Gastrocnemius medialis (tissue), 4 donors: Measurements from ENCODE around the gene EAF1.

Experiments used
- POLR2A ChIP-seq, 2 donors: fragments of 450-650 bp; IDR thresholded peaks; one replicate each; pipeline ENCODE4 v1.6.1; 2017; ENCODE audit warnings: antibody characterized with exemption in 2 of 2, mild to moderate bottlenecking in 2 of 2, moderate library complexity in 2 of 2
- TF ChIP-seq, protein P1 (sequence below), 5 experiments: fragments of 450-650 bp in 3 of 5; fragments of 200-600 bp in 2 of 5; sonication (generic) in 2 of 5; IDR thresholded peaks in 4 of 5; conservative IDR thresholded peaks in 1 of 5; 1 replicate in 4 of 5; 2 replicates in 1 of 5; pipeline ENCODE4 v1.5.1; 2016 to 2019; ENCODE audit warnings: antibody characterized with exemption in 5 of 5, mild to moderate bottlenecking in 3 of 5, moderate library complexity in 3 of 5

- TF ChIP-seq, protein P1, sequence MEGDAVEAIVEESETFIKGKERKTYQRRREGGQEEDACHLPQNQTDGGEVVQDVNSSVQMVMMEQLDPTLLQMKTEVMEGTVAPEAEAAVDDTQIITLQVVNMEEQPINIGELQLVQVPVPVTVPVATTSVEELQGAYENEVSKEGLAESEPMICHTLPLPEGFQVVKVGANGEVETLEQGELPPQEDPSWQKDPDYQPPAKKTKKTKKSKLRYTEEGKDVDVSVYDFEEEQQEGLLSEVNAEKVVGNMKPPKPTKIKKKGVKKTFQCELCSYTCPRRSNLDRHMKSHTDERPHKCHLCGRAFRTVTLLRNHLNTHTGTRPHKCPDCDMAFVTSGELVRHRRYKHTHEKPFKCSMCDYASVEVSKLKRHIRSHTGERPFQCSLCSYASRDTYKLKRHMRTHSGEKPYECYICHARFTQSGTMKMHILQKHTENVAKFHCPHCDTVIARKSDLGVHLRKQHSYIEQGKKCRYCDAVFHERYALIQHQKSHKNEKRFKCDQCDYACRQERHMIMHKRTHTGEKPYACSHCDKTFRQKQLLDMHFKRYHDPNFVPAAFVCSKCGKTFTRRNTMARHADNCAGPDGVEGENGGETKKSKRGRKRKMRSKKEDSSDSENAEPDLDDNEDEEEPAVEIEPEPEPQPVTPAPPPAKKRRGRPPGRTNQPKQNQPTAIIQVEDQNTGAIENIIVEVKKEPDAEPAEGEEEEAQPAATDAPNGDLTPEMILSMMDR (IDR thresholded peaks at IDR 0.05 in 4 of 5, conservative IDR thresholded peaks at IDR 0.05 in 1 of 5) = no peak
- TF ChIP-seq POLR2A (IDR thresholded peaks at IDR 0.05) = no peak
Measured at GRCh38 chr3:15403965-15404364, 23.4 kb upstream of the EAF1 start.
